NCI-H1105 treated with DMSO at 0.1 percent for 48 hours (cell line): ENCODE measurements around the gene SRP14.
"Not testable (repeated sequence)": the region's sequence is repeated elsewhere in the genome, so short reads cannot be mapped to it uniquely, and the experiment has no call there.

Experiments used
- DNase-seq: peaks from one replicate; lab custom pipeline; 2025; lab: John Stamatoyannopoulos, UW

SRP14 gene

GRCh38 chr15:40050788-40051470 is 11.9 kb upstream of the SRP14 start:
- no peak for DNase-seq

DNA sequence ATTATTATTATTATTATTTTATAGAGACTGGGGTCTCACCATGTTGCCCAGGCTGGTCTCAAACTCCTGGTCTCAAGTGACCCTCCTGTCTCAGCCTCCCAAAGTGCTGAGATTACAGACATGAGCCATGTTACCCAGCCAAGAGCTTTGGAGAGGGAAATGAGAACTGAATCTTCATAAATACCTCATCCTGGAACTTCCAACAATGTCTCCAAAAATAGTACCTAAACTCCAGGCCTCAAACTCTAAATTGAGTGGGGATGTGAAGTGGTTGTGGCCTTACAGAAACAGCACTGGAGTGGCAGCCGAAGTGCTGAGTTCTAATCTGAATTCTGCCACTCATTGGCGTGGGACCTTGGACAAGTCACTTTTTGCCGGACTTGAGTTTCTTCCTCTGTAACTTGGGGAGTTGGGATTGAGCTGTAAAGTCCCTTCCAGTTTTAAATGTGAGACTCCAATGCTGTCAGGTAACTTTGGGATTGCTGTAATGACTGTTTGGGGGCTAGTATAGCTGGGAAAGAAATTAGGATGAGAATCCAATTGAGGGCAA is 10.0 kb upstream of the SRP14 start:
- DNase-seq = no peak

GRCh38 chr15:40048211-40048792 is 9.3 kb upstream of the SRP14 start:
- DNase-seq = no peak

DNA sequence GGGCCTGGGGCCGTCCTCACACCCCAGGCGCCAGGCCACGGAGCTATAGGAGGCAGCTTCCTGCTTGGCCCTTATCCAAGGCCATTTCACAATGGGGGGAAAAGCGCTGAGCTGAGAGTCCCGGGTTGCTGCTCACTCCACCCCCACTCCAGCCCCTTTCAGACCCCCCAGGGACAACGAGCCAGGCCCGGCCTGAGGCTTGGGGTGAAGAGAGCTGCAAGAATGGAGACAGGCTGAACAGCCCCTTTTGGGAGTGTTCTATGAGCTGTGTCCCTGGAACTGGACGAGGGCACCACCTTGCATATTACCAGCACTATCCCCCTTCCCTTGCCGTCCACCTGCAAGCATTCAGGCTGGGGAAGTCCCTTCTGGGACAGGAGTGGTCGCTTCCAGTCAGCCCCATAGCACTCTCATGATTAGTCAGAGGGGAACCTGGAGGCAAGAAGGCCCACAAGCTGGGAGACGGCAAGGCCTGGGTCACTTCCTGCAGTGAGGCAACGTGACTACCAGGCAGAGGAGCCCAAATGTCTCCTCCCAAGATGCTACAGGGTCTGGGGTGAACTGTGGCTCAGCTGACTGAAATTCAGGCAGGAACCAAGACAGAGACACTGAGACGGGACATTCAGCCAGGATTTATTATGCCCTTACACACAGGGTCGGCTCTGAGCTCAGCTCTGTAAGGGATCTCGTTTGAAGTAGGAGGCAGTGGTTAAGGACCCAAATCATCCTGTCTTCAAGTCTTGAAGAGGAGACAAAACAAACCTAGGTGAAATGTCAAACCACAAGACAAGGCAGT is 8.6 kb upstream of the SRP14 start:
- no peak for DNase-seq

GRCh38 chr15:40046721-40047414 is 7.9 kb upstream of the SRP14 start:
- no peak for DNase-seq

DNA sequence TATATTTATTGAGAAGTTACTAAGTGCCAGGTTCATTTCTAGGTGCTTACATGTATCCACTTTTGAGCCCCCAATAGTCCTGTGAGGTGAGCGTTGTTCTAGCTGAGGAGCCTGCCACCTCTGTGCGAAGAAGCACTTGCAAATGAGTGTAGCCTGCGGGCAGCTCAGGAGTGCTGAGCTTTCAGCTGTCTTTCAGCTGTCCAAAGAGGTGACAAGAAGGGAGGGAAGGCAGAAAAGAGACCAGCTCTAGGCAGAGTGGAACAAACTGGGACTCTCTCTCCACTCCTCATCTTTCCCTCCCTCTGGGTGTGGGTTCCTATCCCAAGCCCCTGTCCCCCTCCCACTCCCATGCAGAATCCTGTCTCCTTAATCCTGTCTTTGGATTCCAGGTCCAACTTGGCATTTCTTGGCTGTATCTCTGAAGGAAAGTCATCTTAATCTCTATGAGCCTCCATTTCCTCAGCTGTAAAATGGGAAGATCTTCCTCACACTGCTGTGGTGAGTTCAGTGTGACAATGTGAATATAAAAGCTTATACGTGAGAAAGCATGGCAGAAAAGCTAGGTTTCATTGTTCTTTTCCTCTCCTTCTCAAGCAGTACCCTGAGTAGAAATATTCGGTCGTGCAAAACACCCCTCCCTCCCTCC is 6.7 kb upstream of the SRP14 start:
- DNase-seq = no peak

- peak; percentile 68 for DNase-seq
These were observed 6.0 kb upstream of the SRP14 start for GRCh38 chr15:40044717-40045571.

GRCh38 chr15:40043927-40044716 is 5.1 kb upstream of the SRP14 start:
- DNase-seq = no peak

DNA sequence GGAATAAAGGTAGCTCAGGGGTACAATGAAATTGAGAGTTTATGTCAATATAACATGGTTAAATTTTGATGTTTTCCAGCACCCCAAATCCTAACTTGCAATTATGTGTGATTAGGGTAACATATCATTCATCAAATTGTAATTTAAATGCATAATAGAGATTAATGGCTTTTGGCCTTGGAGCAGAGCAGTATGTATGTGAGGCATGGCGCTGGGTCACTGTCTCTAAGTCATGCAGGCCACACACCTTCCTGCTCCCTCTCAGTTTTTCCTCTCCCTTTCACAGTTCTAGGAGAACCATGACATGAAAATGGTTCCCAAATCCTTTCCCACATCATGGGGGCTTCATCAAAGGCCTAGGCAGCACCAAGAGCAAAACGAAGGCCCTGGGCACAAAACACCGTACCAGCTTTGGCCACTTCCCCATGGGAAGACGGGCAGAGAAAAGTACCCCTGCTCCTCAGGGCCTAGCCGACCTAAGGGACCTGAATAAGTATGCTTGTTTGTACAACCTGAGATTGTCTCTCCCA is 3.9 kb upstream of the SRP14 start:
- DNase-seq = no peak

DNA sequence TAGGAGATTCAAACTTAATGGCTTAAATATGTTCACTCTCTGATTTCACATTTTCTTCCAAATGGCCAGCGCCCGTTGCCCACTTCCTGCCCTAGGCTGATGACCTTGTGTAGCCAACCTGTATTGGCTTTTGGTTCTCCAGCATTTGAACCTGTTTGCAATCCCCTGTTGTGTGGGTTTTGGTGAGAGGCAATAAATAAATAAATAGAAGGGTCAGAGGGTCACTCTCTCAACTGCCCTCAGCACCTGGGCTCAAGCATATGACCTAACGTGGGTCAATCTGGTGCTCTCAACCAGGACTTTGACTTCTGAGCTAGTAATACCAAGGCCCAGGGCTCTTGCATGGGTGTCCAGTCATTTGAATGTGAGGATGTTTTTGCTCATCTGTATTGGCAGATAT is 1.8 kb upstream of the SRP14 start:
- no peak for DNase-seq

- no peak for DNase-seq
These were observed 1.3 kb upstream of the SRP14 start for GRCh38 chr15:40040293-40040635.

GRCh38 chr15:40038275-40038637 is 725 bp downstream of the SRP14 start:
- no peak for DNase-seq

GRCh38 chr15:40037721-40038120 is 1.3 kb downstream of the SRP14 start:
- DNase-seq = no peak

DNA sequence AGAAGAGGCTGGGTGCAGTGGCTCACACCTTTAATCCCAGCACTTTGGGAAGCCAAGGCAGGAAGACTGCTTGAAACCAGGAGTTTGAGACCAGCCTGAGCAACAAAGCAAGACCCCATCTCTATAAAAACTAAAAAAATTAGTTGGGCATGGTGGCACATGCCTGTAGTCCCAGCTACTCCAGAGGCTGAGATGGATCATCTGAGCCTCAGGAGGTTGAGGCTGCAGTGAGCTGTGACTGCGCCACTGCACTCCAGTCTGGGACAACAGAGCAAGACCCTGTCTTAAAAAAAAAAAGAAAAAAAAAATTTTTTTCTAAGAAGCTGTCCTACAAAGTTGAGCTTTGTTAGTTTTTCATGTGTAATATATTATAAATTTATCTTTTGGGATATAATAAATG is 3.8 kb downstream of the SRP14 start:
- DNase-seq = not testable (repeated sequence)

DNA sequence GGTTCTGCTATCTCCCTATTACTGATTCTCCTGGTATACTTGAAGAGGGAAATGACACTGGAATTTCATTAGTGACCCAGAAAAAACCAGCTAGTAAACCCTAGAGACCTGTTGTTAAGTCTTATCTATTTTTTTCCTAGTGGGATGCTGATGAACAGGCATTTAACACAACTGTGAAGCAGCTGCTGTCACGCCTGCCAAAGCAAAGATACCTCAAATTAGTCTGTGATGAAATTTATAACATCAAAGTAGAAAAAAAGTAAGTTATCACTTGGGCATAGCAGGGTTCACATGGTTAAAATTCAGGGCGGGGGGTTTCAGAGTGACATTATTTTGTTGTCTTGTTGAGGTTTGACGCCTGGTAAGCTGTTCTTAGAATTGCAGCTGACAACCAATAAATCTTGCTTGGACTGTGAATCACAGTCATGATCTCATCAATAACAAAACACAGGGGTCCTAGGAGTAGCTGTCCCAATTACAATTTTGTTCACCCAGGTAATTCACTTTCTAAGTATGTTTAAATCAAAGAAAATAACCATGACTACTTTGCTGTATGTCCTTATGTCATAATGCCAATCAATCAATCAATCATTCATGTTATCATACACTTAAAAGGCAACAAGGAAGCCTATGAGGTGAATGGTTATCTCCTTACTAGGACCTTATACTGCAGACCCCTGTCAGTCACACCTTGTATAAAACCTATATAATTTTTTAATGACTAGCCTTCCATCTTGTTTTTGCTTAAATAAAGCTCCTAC is 4.6 kb downstream of the SRP14 start:
- DNase-seq = no peak

GRCh38 chr15:40032125-40032839 is 6.7 kb downstream of the SRP14 start:
- no peak for DNase-seq

- DNase-seq = no peak
These were observed 7.7 kb downstream of the SRP14 start for GRCh38 chr15:40031300-40031699.
